ENCODE data around the gene CAMTA1.

- TF ChIP-seq CTCF (IDR thresholded peaks at IDR 0.05) (no peak), POLR2A (IDR thresholded peaks at IDR 0.05) (no peak), POLR2AphosphoS5 (IDR thresholded peaks at IDR 0.05) (no peak)
Measured at GRCh38 chr1:7632176-7632575, 846.9 kb downstream of the CAMTA1 start.

Measured in prostate gland (tissue), 2 donors.